Adrenal gland (tissue), 5 donors: ENCODE measurements around the gene ARL15.

ENCODE experiments used
- POLR2A ChIP-seq, 2 donors: fragments of 450-650 bp; IDR thresholded peaks; one replicate each; pipeline ENCODE4 v1.6.1; 2017; ENCODE audit warnings: antibody characterized with exemption in 2 of 2, mild to moderate bottlenecking in 2 of 2, moderate library complexity in 1 of 2
- TF ChIP-seq, protein P1 (sequence below), 6 experiments: fragments of 450-650 bp in 4 of 6; fragments of 200-600 bp in 2 of 6; sonication (generic) in 1 of 6; IDR thresholded peaks; 1 replicate in 5 of 6; 2 replicates in 1 of 6; pipeline versions ENCODE4 v1.5.1 to v1.8.0; 2016 to 2021; ENCODE audit warnings: antibody characterized with exemption in 6 of 6, mild to moderate bottlenecking in 2 of 6, moderate library complexity in 1 of 6
- donor health status: DM: no; HTN: no; CAD: no.

DNA sequence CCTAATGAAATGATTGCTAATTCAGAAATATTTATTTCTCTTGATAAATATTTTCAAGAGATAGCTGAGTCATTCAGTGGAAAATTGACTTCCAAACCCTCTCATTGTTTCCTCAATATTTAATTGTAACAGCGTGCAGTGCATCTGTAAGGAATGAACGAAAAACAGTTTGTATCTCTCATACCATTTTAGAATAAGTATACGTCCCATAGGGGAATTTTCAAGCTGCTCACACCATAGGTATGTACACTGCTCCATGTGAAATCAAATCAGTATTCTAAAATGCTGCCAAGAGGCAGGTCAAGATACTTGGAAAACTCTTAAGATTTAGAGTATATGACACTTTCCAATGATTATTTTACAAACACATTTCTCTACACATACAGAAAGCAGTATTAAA, 202.2 kb downstream of the ARL15 start:
- TF ChIP-seq, protein P1, sequence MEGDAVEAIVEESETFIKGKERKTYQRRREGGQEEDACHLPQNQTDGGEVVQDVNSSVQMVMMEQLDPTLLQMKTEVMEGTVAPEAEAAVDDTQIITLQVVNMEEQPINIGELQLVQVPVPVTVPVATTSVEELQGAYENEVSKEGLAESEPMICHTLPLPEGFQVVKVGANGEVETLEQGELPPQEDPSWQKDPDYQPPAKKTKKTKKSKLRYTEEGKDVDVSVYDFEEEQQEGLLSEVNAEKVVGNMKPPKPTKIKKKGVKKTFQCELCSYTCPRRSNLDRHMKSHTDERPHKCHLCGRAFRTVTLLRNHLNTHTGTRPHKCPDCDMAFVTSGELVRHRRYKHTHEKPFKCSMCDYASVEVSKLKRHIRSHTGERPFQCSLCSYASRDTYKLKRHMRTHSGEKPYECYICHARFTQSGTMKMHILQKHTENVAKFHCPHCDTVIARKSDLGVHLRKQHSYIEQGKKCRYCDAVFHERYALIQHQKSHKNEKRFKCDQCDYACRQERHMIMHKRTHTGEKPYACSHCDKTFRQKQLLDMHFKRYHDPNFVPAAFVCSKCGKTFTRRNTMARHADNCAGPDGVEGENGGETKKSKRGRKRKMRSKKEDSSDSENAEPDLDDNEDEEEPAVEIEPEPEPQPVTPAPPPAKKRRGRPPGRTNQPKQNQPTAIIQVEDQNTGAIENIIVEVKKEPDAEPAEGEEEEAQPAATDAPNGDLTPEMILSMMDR (IDR thresholded peaks at IDR 0.05): no peak
- no peak for TF ChIP-seq POLR2A (IDR thresholded peaks at IDR 0.05)
